ENCODE data around the gene CLCN3.

- TF ChIP-seq CTCF (conservative IDR thresholded peaks at IDR 0.05; ENCODE audit: low read depth, low read length) (no peak), EZH2 (IDR thresholded peaks at IDR 0.05; ENCODE audit: borderline replicate concordance, low read depth, low read length, poor library complexity, severe bottlenecking) (no peak)
These were observed 27.3 kb upstream of the CLCN3 start for GRCh38 chr4:169593050-169593560.
